Measurements from ENCODE around the gene DOK6.

- no peak for TF ChIP-seq CTCF (IDR thresholded peaks at IDR 0.05)
- TF ChIP-seq EZH2 (IDR thresholded peaks at IDR 0.05), result no peak
Measured at GRCh38 chr18:69435000-69435399, 34.3 kb downstream of the DOK6 start.
